ENCODE data around the gene C10orf67.

The C10orf67 gene

GRCh38 chr10:23194966-23195845 lies 149.4 kb downstream of the C10orf67 start:
- no peak for DNase-seq

DNA sequence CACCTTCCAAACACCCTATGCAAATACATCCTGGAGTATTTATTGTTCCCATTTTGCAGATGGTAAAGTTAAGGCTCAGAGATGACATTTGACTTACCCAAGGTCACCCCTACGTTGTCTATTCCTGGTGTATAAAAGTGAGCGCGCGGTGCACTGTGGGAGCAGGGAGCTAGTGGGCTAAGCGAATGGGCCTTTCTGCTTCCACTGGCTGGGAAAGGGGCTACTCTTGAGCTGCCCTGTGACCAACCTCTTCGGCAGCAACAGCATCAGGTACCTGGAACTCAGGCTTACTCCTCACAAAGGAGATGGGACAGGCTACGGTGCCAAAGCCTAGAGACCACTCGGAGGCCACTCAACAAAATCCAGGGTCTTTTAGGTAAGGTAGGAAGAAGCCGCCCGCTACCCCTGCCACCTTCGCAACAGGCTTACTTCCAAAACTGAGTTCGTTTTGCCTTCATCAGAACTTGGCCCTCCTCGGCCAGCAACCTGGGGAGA lies 150.1 kb downstream of the C10orf67 start:
- no peak for DNase-seq

GRCh38 chr10:23193435-23194074 lies 151.0 kb downstream of the C10orf67 start:
- no peak for DNase-seq

- DNase-seq: no peak
Observed at GRCh38 chr10:23192712-23193434, 151.7 kb downstream of the C10orf67 start.

- peak; percentile 17 for DNase-seq
Observed at GRCh38 chr10:23191764-23192711, 152.6 kb downstream of the C10orf67 start, which contains the start of gene PTF1A. Gene PTF1A (plus strand): TSS chr10:23192312. CDS start chr10:23192531, 219 bp downstream.

GRCh38 chr10:23190872-23191763 lies 153.5 kb downstream of the C10orf67 start:
- DNase-seq: no peak

GRCh38 chr10:23189024-23189423 lies 155.6 kb downstream of the C10orf67 start:
- DNase-seq: no peak

GRCh38 chr10:23187155-23187554 lies 157.4 kb downstream of the C10orf67 start:
- no peak for DNase-seq

DNA sequence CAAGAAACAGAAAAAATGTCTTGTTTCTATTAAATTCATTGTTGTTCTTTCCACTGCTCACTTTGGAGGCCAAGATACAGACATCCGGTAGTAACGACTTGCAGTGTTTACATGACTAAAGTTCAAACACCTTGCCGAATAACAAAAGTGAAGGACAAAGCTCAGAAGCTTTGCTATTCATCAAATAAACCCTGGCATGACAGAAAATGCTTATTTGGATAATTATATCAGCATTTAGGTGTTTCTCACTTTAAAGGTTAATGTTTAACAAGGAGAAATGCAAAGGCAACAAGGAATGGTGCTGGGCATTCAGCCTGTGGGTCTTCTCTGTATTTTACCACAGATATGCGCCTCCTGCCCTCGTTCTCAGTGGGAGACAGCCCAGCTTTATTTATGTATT lies 157.9 kb downstream of the C10orf67 start:
- DNase-seq: no peak

DNA sequence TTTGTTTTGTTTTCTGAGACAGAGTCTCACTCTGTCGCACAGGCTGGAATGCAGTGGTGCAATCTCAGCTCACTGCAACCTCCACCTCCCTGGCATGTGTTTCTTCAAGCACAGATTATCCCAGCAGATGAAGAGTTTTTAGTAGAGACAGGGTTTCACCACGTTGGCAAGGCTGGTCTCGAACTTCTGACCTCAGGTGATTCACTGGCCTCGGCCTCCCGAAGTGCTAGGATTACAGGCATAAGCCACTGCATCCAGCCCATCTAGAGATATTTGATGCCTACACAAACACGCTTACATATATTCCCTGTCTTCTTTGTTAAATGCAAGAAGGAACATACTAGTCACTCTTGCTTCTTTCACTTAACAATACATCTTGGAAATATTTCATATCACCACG lies 158.4 kb downstream of the C10orf67 start:
- no peak for DNase-seq

DNA sequence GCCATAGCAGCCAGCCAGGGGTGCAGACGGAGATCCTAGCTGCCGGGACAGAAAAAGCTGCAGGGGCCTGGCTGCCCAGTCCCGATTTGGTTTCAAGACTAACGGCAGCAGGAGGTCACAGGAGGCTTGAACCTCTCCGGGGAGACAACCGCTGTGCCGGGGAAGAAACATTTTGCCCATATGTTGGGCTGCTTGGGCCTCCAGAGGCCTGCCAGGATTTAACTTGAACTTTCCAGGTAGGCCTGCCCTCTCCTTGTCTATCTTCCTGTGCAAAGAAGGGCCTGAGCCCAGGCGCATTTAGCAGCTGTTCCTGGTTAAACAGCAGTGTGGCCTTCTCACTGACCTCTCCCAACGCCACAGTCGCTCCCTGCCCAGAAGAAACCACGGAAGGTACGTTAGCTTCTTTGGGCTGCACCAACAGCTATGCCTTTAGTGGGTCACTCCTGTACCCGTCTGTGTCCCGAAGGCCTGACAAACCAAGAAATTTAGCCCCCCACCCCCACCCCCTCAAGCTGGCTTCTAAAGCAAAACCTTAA lies 169.6 kb downstream of the C10orf67 start:
- DNase-seq: no peak

GRCh38 chr10:23174074-23174976 lies 170.3 kb downstream of the C10orf67 start:
- DNase-seq: no peak

DNA sequence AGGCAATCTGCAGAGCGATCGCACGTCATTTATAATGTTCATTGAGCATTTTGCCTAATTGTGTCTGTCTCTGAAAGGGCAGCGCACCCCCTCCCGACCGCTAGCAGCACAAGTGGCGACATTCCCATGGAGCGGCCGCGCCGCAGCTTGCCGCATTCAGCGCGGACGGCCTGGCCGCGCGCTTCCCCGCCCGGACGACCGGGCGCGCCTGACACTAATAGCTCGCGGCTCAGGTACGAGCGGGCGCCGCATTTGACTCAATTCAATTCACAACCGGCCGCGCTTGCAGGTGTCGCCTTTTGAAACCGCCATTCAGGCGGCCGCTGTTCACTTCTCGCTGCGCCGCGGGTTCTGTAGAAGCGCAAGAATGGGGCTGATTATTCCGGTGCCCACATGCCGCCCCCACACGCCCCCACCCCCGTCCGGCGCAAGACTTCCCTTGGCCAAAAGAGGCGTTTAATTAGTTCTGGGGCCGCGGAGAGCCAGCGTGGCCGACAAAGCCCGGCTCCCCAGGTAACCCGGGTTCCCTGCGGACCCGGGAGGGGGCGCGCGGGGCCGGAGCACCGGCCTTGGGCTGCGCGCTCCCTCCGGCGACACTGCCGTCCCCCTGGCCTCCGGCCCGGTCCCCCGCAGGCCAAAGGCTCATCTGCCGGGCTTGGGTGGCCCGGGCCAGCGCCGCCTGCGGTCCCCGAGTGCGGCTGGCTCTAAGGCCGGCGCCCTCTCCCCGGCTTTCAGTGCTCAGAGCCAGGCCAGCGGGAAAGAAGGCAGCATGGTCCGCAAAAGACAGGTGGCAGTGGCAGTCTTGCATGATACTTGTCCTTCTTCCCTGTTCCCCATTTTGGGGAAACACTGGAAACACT lies 171.2 kb downstream of the C10orf67 start:
- no peak for DNase-seq

DNA sequence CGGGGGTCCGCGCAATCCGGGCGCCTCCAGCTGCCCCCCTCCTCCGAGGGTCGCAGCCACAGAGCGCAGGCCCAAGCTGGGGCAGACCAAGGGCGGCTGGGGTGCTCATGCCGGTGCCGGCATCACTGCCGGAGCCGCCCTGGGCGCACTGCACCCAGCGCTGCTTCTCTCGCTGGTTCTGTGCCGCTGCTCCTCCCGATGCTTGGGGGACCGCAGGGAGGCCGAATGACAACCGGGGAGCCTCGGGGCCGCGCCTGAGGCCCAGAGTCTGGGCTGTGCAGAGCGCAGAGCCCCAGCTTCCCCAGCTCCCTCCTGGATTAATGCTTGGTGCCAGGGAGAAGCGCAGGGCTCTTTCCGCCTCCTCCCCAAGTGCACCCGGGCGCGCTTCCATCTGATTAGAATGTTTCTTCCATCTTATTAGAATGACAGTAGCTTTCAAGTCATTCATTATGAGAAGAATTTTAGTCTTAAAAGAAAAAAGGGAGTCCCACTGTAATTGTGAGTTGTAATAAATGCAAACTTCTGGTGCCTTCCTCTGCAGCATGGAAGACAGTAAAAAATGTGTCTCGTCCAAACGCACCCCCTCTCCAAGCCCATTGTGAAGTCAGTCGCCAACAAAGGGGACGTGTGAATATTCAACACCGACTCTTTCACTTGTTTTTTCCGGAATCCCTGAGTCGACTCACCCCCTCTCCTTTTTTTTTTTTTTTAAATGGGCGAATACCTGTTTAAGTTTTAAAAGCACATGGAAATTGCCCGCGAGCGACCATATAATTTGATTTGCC lies 172.0 kb downstream of the C10orf67 start:
- no peak for DNase-seq

GRCh38 chr10:23171232-23171876 lies 173.2 kb downstream of the C10orf67 start:
- no peak for DNase-seq

GRCh38 chr10:23158370-23158769 lies 186.2 kb downstream of the C10orf67 start:
- DNase-seq: peak; percentile 40

GRCh38 chr10:23157691-23158369 lies 186.8 kb downstream of the C10orf67 start:
- peak; percentile 49 for DNase-seq

Data from NCI-H748 treated with DMSO at 0.1 percent for 48 hours (cell line).